ENCODE results near the gene RASA2. TPM values are rescaled to one million over a fixed set of nuclear protein-coding genes. Genes with fewer than 3 reads are reported as not detected.

RASA2 gene
- total and polyA plus RNA-seq, 9 of the 15 experiments (the other 6 are each of a cell fraction or from before 2014, with no cell fraction given) = 2.0 to 12.8 (median 9.5) TPM

DNA sequence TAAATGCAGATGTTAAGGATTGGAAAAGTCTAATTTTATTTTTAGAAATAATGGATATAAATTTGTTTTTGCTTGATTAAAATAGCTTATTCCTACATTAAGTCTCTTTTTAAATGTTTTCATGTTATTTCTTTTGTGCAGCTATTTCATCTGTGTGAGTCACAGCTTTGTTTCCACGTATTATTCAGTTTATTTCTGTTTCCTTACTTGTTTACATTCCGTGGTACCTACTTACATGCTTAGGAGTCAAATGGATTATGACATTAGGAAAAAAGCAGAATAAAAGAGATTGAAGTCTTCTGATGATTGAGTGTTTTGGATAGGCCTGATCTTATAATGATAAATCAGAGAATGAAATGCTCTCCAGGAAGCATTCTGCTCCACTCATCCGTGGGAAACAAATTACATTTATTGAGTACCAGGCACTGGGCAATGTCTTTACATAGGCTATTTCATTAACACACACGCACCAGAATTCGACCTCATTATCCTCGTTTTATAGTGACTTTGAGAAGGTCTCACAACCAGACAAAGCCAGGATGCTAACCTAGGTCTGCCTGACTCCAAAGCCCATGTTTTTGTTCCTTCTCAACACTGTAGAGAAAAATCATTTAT, 38.1 kb upstream of the RASA2 start:
- H3K9me3 ChIP-seq (replicated peaks; ENCODE audit: control insufficient read depth, insufficient read depth, low read depth, low read length) = peaks cover under 1% of the 10 kb centered on the region; the same call in 1 of the 2 replicates
- peaks cover 8 to 27% of the 10 kb centered on the region in 2 experiments; a peak in 4 of 5 replicates for H3K4me1 ChIP-seq (replicated peaks in 1 of 2; ENCODE audit: control insufficient read depth in 2 of 2, insufficient read depth in 2 of 2, low read length in 2 of 2)
- no peak for FAIRE-seq
- ATAC-seq = no peak
- no peaks in the 10 kb centered on the region for H3K79me2 ChIP-seq (ENCODE audit: control insufficient read depth, insufficient read depth, low read length)
- intact Hi-C loops (cut with micrococcal nuclease) (no loop called here), in situ Hi-C loops (cut with MboI) (no loop called here)
- no peak for DNase-seq (ENCODE audit: extremely low read depth in 1 of 4, low spot score in 3 of 4)
- peaks cover 15% of the 10 kb centered on the region for H3K36me3 ChIP-seq (ENCODE audit: control insufficient read depth, insufficient read depth, low read length)
- no peak overlapping the region for H3K9ac ChIP-seq (ENCODE audit: insufficient read depth in 1 of 2, low read depth in 2 of 2, low read length in 2 of 2)
- H3K27ac ChIP-seq (ENCODE audit: extremely low read depth, low read depth, low read length) = no peak overlapping the region
- H3K27me3 ChIP-seq (ENCODE audit: control insufficient read depth in 2 of 2, insufficient read depth in 2 of 2, low read length in 2 of 2) = no peaks in the 10 kb centered on the region
- H3K4me3 ChIP-seq = no peak overlapping the region
- BruUV-seq (replicated peaks) = no TSS peak
- CTCF ChIA-PET (ENCODE audit: low intra/inter-chr PET ratio) = no interaction called here
- no peaks in the 10 kb centered on the region for H3K9me1 ChIP-seq (ENCODE audit: control insufficient read depth, insufficient read depth, low read length)
- 52% methylated on average over 6 of the region's 6 CpGs for WGBS (ENCODE audit: insufficient coverage, low coverage, missing lambda C conversion rate)
- H2AFZ ChIP-seq (ENCODE audit: low read depth, low read length) = no peak overlapping the region
- H3K4me2 ChIP-seq (ENCODE audit: insufficient read depth, low read length) = no peak overlapping the region
- POLR2A ChIA-PET = interaction anchor here (1.0 to 1.5 kb wide), 6 partner anchors 10 to 138 kb away, joined by 3 to 5 read pairs (median 3); no protein-coding TSS in a partner anchor
- H4K20me1 ChIP-seq (replicated peaks; ENCODE audit: control insufficient read depth, insufficient read depth, low read length) = no peaks in the 10 kb centered on the region
- TF ChIP-seq, protein P1, sequence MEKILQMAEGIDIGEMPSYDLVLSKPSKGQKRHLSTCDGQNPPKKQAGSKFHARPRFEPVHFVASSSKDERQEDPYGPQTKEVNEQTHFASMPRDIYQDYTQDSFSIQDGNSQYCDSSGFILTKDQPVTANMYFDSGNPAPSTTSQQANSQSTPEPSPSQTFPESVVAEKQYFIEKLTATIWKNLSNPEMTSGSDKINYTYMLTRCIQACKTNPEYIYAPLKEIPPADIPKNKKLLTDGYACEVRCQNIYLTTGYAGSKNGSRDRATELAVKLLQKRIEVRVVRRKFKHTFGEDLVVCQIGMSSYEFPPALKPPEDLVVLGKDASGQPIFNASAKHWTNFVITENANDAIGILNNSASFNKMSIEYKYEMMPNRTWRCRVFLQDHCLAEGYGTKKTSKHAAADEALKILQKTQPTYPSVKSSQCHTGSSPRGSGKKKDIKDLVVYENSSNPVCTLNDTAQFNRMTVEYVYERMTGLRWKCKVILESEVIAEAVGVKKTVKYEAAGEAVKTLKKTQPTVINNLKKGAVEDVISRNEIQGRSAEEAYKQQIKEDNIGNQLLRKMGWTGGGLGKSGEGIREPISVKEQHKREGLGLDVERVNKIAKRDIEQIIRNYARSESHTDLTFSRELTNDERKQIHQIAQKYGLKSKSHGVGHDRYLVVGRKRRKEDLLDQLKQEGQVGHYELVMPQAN (IDR thresholded peaks at IDR 0.05; ENCODE audit: borderline replicate concordance) = no peak
- TF ChIP-seq, protein P2, sequence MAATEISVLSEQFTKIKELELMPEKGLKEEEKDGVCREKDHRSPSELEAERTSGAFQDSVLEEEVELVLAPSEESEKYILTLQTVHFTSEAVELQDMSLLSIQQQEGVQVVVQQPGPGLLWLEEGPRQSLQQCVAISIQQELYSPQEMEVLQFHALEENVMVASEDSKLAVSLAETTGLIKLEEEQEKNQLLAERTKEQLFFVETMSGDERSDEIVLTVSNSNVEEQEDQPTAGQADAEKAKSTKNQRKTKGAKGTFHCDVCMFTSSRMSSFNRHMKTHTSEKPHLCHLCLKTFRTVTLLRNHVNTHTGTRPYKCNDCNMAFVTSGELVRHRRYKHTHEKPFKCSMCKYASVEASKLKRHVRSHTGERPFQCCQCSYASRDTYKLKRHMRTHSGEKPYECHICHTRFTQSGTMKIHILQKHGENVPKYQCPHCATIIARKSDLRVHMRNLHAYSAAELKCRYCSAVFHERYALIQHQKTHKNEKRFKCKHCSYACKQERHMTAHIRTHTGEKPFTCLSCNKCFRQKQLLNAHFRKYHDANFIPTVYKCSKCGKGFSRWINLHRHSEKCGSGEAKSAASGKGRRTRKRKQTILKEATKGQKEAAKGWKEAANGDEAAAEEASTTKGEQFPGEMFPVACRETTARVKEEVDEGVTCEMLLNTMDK (IDR thresholded peaks at IDR 0.05; ENCODE audit: borderline replicate concordance, insufficient read depth, low read depth, low read length, poor library complexity, severe bottlenecking) = no peak
- TF ChIP-seq ZNF143 (CRISPR knock-in tag; IDR thresholded peaks at IDR 0.05) = no peak
- TF ChIP-seq ZBTB40 (IDR thresholded peaks at IDR 0.05) = no peak
- no peak for TF ChIP-seq ZBTB40 (CRISPR knock-in tag; IDR thresholded peaks at IDR 0.05)

Data from K562 (cell line).